OCI-LY1 (cell line): ENCODE data around the gene ZNF396.

ENCODE experiments used
- H2AFZ ChIP-seq: fragments of 200-600 bp; sonication (generic), shearing (Covaris generic); 2 replicates; pipeline ENCODE4 v1.6.0; 2014; ENCODE audit warnings: antibody characterized with exemption, mild to moderate bottlenecking, low read length
- H3F3A ChIP-seq: fragments of 200-600 bp; sonication (generic), shearing (Covaris generic); 2 replicates; pipeline ENCODE4 v1.6.0; 2014; ENCODE audit warnings: mild to moderate bottlenecking, antibody characterized with exemption, low read length, moderate library complexity; ENCODE audit not compliant: insufficient read depth
- H3K27ac ChIP-seq: fragments of 200-600 bp; sonication (generic); 2 replicates; pipeline ENCODE4 v1.5.1; 2014; ENCODE audit warnings: low read length, mixed run types, mild to moderate bottlenecking, low read depth; ENCODE audit not compliant: poor library complexity, severe bottlenecking
- H3K27me3 ChIP-seq: fragments of 200-600 bp; sonication (generic); 2 replicates; pipeline ENCODE4 v1.6.0; 2014; ENCODE audit warnings: antibody characterized with exemption, mild to moderate bottlenecking, low read length, moderate library complexity; ENCODE audit not compliant: insufficient read depth
- H3K36me3 ChIP-seq: fragments of 200-600 bp; sonication (generic); 2 replicates; pipeline ENCODE4 v1.6.1; 2014; ENCODE audit warnings: mild to moderate bottlenecking, antibody characterized with exemption, low read length, moderate library complexity, mixed read lengths; ENCODE audit not compliant: insufficient read depth
- H3K4me1 ChIP-seq: fragments of 200-600 bp; sonication (generic); 2 replicates; pipeline ENCODE4 v1.5.1; 2014; ENCODE audit warnings: mild to moderate bottlenecking, low read length, moderate library complexity; ENCODE audit not compliant: insufficient read depth, severe bottlenecking
- H3K4me2 ChIP-seq: fragments of 200-600 bp; sonication (generic), shearing (Covaris generic); 2 replicates; pipeline ENCODE4 v1.6.1; 2014; ENCODE audit warnings: low read length
- H3K4me3 ChIP-seq: fragments of 200-600 bp; sonication (generic); 2 replicates; pipeline ENCODE4 v1.5.1; 2014; ENCODE audit warnings: low read length, low read depth, mild to moderate bottlenecking, mixed read lengths; ENCODE audit not compliant: poor library complexity, severe bottlenecking
- H3K79me2 ChIP-seq: fragments of 200-600 bp; shearing (Covaris generic); 2 replicates; pipeline ENCODE4 v1.6.1; 2016; ENCODE audit warnings: mixed run types, low read length, mixed read lengths; ENCODE audit not compliant: insufficient read depth
- H3K9ac ChIP-seq: fragments of 200-600 bp; sonication (generic), shearing (Covaris generic); 2 replicates; pipeline ENCODE4 v1.6.1; 2014; ENCODE audit warnings: mild to moderate bottlenecking, low read length, mixed read lengths
- H3K9me2 ChIP-seq: fragments of 200-600 bp; sonication (generic), shearing (Covaris generic); 2 replicates; pipeline ENCODE4 v1.6.1; 2014; ENCODE audit warnings: low read depth, mild to moderate bottlenecking, low read length, mixed read lengths
- H3K9me3 ChIP-seq: fragments of 200-600 bp; shearing (Covaris generic); 2 replicates; pipeline ENCODE4 v1.6.1; 2014; ENCODE audit warnings: low read length, mixed read lengths
- H4K20me1 ChIP-seq: fragments of 200-600 bp; sonication (generic), shearing (Covaris generic); 2 replicates; pipeline ENCODE4 v1.6.0; 2016; ENCODE audit warnings: mild to moderate bottlenecking, low read length; ENCODE audit not compliant: insufficient read depth
- EZH2 ChIP-seq: fragments of 200-600 bp; sonication (generic), shearing (Covaris generic); IDR thresholded peaks from 2 replicates; pipeline ENCODE4 v1.8.0; 2017; ENCODE audit warnings: borderline replicate concordance, mixed run types, mild to moderate bottlenecking, antibody characterized with exemption, low read length, moderate library complexity, mixed read lengths
- TF ChIP-seq, protein P1 (sequence below): fragments of 200-600 bp; sonication (generic), shearing (Covaris generic); IDR thresholded peaks from 2 replicates; pipeline ENCODE4 v1.5.1; 2017; ENCODE audit warnings: mild to moderate bottlenecking, antibody characterized with exemption, low read length, moderate library complexity, mixed read lengths

ZNF396 gene

DNA sequence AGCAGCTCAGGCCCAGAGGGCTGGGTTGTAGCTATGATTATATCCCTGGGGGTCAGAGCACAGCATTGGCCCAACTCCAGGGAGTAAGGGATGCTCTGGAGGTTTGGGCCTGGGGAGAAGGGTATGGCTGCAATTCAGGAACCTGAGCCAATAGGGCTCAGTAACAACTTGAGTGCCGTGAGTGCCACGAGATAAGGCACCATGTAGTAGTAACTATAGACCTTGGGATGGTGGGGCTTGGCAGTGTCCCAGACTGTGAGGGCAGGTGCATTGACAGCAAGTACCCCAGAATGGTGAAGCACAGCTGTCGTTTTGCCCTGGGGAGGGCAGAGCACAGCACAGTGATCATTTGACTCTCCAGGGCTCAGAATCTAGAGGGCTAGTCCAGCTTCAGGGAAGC lies 45.1 kb upstream of the ZNF396 start:
- Histone ChIP-seq H3K27ac (no peak overlapping the region), H3K9me2 (no peaks in the 10 kb centered on the region), H3K9ac (no peak overlapping the region), H3K4me1 (no peaks in the 10 kb centered on the region), H3F3A (no peaks in the 10 kb centered on the region), H4K20me1 (no peaks in the 10 kb centered on the region), H3K9me3 (0 out of 2 replicates have a peak, but pooled peaks cover 2% of the 10 kb centered on the region), H3K27me3 (no peaks in the 10 kb centered on the region; the same call in 1 of the 2 replicates), H2AFZ (no peak overlapping the region), H3K4me3 (no peak overlapping the region), H3K36me3 (no peaks in the 10 kb centered on the region), H3K4me2 (no peak overlapping the region), H3K79me2 (no peaks in the 10 kb centered on the region)
- TF ChIP-seq EZH2, result no peak

DNA sequence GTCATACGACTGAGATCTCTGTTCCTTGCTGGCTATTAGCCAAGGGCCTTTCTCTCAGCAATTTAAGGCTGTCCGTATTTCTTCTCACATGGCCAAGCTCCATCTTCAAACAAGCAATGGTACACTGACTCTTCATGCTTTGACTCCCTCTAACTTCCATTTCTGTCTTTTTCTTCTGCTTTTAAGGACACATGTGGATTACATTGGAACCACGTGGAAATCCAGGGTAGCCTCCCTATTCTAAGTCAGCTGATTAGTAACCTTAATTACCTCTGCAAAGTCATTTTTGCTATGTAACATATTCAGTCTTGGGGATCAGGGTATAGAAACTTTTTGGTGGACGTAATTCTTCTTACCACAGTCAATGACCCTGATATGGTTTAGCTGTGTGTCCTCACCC lies 41.5 kb upstream of the ZNF396 start:
- Histone ChIP-seq H4K20me1 (no peaks in the 10 kb centered on the region), H3K36me3 (no peaks in the 10 kb centered on the region), H3K79me2 (no peaks in the 10 kb centered on the region), H3K4me1 (no peaks in the 10 kb centered on the region), H3K9me3 (0 out of 2 replicates have a peak, but pooled peaks cover 4% of the 10 kb centered on the region), H3K4me3 (no peak overlapping the region), H3F3A (no peaks in the 10 kb centered on the region), H3K27me3 (no peaks in the 10 kb centered on the region; the same call in 1 of the 2 replicates), H3K27ac (no peak overlapping the region), H3K9me2 (no peaks in the 10 kb centered on the region), H3K9ac (no peak overlapping the region), H2AFZ (no peak overlapping the region), H3K4me2 (no peak overlapping the region)
- no peak for TF ChIP-seq EZH2
- TF ChIP-seq, protein P1, sequence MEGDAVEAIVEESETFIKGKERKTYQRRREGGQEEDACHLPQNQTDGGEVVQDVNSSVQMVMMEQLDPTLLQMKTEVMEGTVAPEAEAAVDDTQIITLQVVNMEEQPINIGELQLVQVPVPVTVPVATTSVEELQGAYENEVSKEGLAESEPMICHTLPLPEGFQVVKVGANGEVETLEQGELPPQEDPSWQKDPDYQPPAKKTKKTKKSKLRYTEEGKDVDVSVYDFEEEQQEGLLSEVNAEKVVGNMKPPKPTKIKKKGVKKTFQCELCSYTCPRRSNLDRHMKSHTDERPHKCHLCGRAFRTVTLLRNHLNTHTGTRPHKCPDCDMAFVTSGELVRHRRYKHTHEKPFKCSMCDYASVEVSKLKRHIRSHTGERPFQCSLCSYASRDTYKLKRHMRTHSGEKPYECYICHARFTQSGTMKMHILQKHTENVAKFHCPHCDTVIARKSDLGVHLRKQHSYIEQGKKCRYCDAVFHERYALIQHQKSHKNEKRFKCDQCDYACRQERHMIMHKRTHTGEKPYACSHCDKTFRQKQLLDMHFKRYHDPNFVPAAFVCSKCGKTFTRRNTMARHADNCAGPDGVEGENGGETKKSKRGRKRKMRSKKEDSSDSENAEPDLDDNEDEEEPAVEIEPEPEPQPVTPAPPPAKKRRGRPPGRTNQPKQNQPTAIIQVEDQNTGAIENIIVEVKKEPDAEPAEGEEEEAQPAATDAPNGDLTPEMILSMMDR, result no peak

GRCh38 chr18:35417223-35417622 lies 40.1 kb upstream of the ZNF396 start:
- no peaks in the 10 kb centered on the region for H4K20me1 ChIP-seq
- no peak overlapping the region for H3K9ac ChIP-seq
- no peak overlapping the region for H3K4me2 ChIP-seq
- H3K27ac ChIP-seq, result no peak overlapping the region
- H3F3A ChIP-seq, result no peaks in the 10 kb centered on the region
- no peak overlapping the region for H2AFZ ChIP-seq
- 0 out of 2 replicates have a peak, but pooled peaks cover 4% of the 10 kb centered on the region for H3K9me3 ChIP-seq
- no peaks in the 10 kb centered on the region for H3K79me2 ChIP-seq
- no peak overlapping the region for H3K4me3 ChIP-seq
- H3K27me3 ChIP-seq, result no peaks in the 10 kb centered on the region; the same call in 1 of the 2 replicates
- no peaks in the 10 kb centered on the region for H3K36me3 ChIP-seq
- peaks cover 9% of the 10 kb centered on the region for H3K4me1 ChIP-seq
- H3K9me2 ChIP-seq, result no peaks in the 10 kb centered on the region
- no peak for TF ChIP-seq EZH2
- TF ChIP-seq, protein P1, result no peak

GRCh38 chr18:35415511-35416073 lies 38.5 kb upstream of the ZNF396 start:
- Histone ChIP-seq H3K27ac (no peak overlapping the region), H2AFZ (no peak overlapping the region), H3K9me2 (no peaks in the 10 kb centered on the region), H3F3A (no peaks in the 10 kb centered on the region), H3K4me3 (no peak overlapping the region), H3K4me1 (peaks cover 14% of the 10 kb centered on the region), H3K36me3 (no peaks in the 10 kb centered on the region), H3K4me2 (no peak overlapping the region), H3K27me3 (no peaks in the 10 kb centered on the region; the same call in 1 of the 2 replicates), H3K79me2 (no peaks in the 10 kb centered on the region), H4K20me1 (no peaks in the 10 kb centered on the region), H3K9ac (no peak overlapping the region), H3K9me3 (0 out of 2 replicates have a peak, but pooled peaks cover 4% of the 10 kb centered on the region)
- no peak for TF ChIP-seq EZH2
- TF ChIP-seq, protein P1, result no peak
